HG03575 (cell line): ENCODE data around the gene PRAMEF1.
"Not testable (repeated sequence)": the region's sequence is repeated elsewhere in the genome, so short reads cannot be mapped to it uniquely, and the experiment has no call there.

Source experiments
- ATAC-seq: cut with Tn5 transposase; IDR thresholded peaks from one replicate; pipeline ENCODE4 v1.9.1; 2021; ENCODE audit not compliant: unreplicated experiment, insufficient number of reproducible peaks, low FRiP score; ENCODE audit errors: extremely low read depth

The PRAMEF1 gene

GRCh38 chr1:12773438-12773837 lies 17.8 kb upstream of the PRAMEF1 start, which contains the start of gene PRAMEF12:
TSS of gene PRAMEF12 (plus strand) at chr1:12773738. CDS start at chr1:12774868, 1,130 bp downstream.
- ATAC-seq, result no peak

GRCh38 chr1:12774801-12775345 lies 16.3 kb upstream of the PRAMEF1 start:
- ATAC-seq, result no peak

- ATAC-seq, result no peak
Measured at GRCh38 chr1:12775443-12775842, 15.8 kb upstream of the PRAMEF1 start.

- ATAC-seq, result no peak
Measured at GRCh38 chr1:12776801-12777557, 14.2 kb upstream of the PRAMEF1 start.

GRCh38 chr1:12778061-12778460 lies 13.1 kb upstream of the PRAMEF1 start:
- ATAC-seq, result no peak

GRCh38 chr1:12778907-12779306 lies 12.3 kb upstream of the PRAMEF1 start:
- no peak for ATAC-seq

- not testable (repeated sequence) for ATAC-seq
Measured at GRCh38 chr1:12781488-12781887, 9.7 kb upstream of the PRAMEF1 start.

GRCh38 chr1:12783783-12784182 lies 7.4 kb upstream of the PRAMEF1 start:
- ATAC-seq, result not testable (repeated sequence)

- ATAC-seq, result not testable (repeated sequence)
Measured at GRCh38 chr1:12784729-12785128, 6.5 kb upstream of the PRAMEF1 start.

GRCh38 chr1:12798911-12799310 lies 7.7 kb downstream of the PRAMEF1 start:
- no peak for ATAC-seq

GRCh38 chr1:12799730-12800129 lies 8.5 kb downstream of the PRAMEF1 start:
- ATAC-seq, result no peak

GRCh38 chr1:12809933-12810332 lies 18.7 kb downstream of the PRAMEF1 start:
- no peak for ATAC-seq

- ATAC-seq, result no peak
Measured at GRCh38 chr1:12810691-12811408, 19.7 kb downstream of the PRAMEF1 start.

- ATAC-seq, result no peak
Measured at GRCh38 chr1:12811409-12811784, 20.2 kb downstream of the PRAMEF1 start.

- ATAC-seq, result not testable (repeated sequence)
Measured at GRCh38 chr1:12819061-12819460, 27.9 kb downstream of the PRAMEF1 start.

GRCh38 chr1:12831310-12831709 lies 40.1 kb downstream of the PRAMEF1 start, which contains the start of gene PRAMEF11:
TSS of gene PRAMEF11 (minus strand) at chr1:12831410. CDS start at chr1:12828789, 2,621 bp downstream.
- not testable (repeated sequence) for ATAC-seq

GRCh38 chr1:12833251-12833650 lies 42.1 kb downstream of the PRAMEF1 start:
- not testable (repeated sequence) for ATAC-seq
